ENCODE measurements around the gene ALPK3.

DNA sequence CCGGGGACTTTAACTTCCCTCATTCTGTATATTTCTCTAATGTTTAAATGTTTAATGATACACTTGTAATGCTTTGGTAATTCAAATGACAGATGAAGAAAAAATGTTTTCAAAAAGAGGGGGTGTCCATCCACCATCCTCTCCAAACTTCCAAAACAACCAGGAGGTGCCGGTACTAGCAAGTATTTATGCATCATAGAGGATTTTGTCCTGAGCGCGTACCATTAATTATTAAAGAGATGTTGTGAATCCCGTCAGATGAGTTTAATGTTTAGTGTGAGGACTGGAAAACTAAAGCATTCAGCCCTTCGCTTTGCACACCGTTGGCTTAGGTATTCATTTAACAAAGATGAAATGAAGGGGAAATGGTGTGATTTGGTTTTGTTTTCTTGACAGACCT lies 68.6 kb downstream of the ALPK3 start:
- TF ChIP-seq CTCF (IDR thresholded peaks at IDR 0.05; ENCODE audit: low read depth, low read length, poor library complexity, severe bottlenecking) (no peak), EZH2phosphoT487 (IDR thresholded peaks at IDR 0.05; ENCODE audit: borderline replicate concordance, low read length) (no peak)
